K562 (cell line): Measurements from ENCODE around the gene EPHB2. TPM values are rescaled to one million over a fixed set of nuclear protein-coding genes. Genes with fewer than 3 reads are reported as not detected.

Source experiments
- ATAC-seq: fragments of 200-7000 bp; cut with Tn5 transposase; 3 replicates; pipeline ENCODE4 v1.9.1; 2020; ENCODE audit warnings: moderate library complexity
- BruUV-seq: library from RNA; stranded (reverse); fragments of 400-500 nt; replicated peaks from 2 replicates; lab custom pipeline; 2021; lab: Mats Ljungman, UMichigan
- CTCF ChIA-PET: fragments of 300-600 bp; formaldehyde crosslinking; extraction: SDS; loops from one replicate; lab custom pipeline; 2021; ENCODE audit warnings: low intra/inter-chr PET ratio; lab: Yijun Ruan, JAX
- POLR2A ChIA-PET: fragments of 300-600, 350-650 bp; sonication (Branson Sonifier 250); formaldehyde crosslinking; extraction: SDS; loops from one replicate; lab custom pipeline; 2021; ENCODE audit warnings: antibody characterized with exemption, inconsistent platforms; lab: Yijun Ruan, JAX
- DNase-seq, 4 experiments: peaks; one replicate each; pipeline versions ENCODE4 v3.0.0 to v3.0.0-alpha.2; 2011 to 2018; ENCODE audit warnings: low spot score in 3 of 4, mixed read lengths in 3 of 4; ENCODE audit errors: extremely low read depth in 1 of 4
- FAIRE-seq: peaks from 2 replicates; lab custom pipeline; 2011; peaks lifted over from hg19 to GRCh38; lab: Jason Lieb, UNC
- H2AFZ ChIP-seq: 2 replicates; pipeline ENCODE4 v1.6.0; 2011; ENCODE audit warnings: low read depth, low read length, control low read depth, inconsistent platforms
- H3K27ac ChIP-seq: fragments of 200-600 bp; 3 replicates; pipeline ENCODE4 v1.8.0; 2011; ENCODE audit warnings: low read depth, mild to moderate bottlenecking, control low read depth, inconsistent platforms, low read length, moderate library complexity, mixed read lengths; ENCODE audit errors: extremely low read depth
- H3K27me3 ChIP-seq, 2 experiments: fragments of 300-600 bp in 1 of 2; 2 replicates in 1 of 2; 3 replicates in 1 of 2; pipeline versions ENCODE4 v1.6.0 to v1.8.0; 2011; ENCODE audit warnings: inconsistent platforms in 2 of 2, low read length in 2 of 2, mild to moderate bottlenecking in 1 of 2, mixed read lengths in 1 of 2, moderate library complexity in 1 of 2; ENCODE audit not compliant: control insufficient read depth in 2 of 2, insufficient read depth in 2 of 2
- H3K36me3 ChIP-seq: fragments of 300-600 bp; 3 replicates; pipeline ENCODE4 v1.8.0; 2011; ENCODE audit warnings: mild to moderate bottlenecking, low read length, inconsistent platforms; ENCODE audit not compliant: control insufficient read depth, insufficient read depth
- H3K4me1 ChIP-seq, 2 experiments: fragments of 200-600 bp in 1 of 2; replicated peaks in 1 of 2; 2 replicates in 1 of 2; 3 replicates in 1 of 2; pipeline versions ENCODE4 v1.5.1 to v1.8.0; 2011; ENCODE audit warnings: inconsistent platforms in 2 of 2, low read length in 2 of 2, mild to moderate bottlenecking in 1 of 2, mixed read lengths in 1 of 2, moderate library complexity in 1 of 2; ENCODE audit not compliant: control insufficient read depth in 2 of 2, insufficient read depth in 2 of 2
- H3K4me2 ChIP-seq: 2 replicates; pipeline ENCODE4 v1.6.1; 2011; ENCODE audit warnings: low read length, control low read depth, inconsistent platforms, mixed read lengths; ENCODE audit not compliant: insufficient read depth
- H3K4me3 ChIP-seq: fragments of 200-600 bp; sonication (generic), shearing (Covaris generic); 2 replicates; pipeline ENCODE4 v1.5.1; 2016; ENCODE audit warnings: control low read depth, inconsistent platforms
- H3K79me2 ChIP-seq: fragments of 200-600 bp; 3 replicates; pipeline ENCODE4 v1.8.0; 2011; ENCODE audit warnings: low read length, inconsistent platforms; ENCODE audit not compliant: control insufficient read depth, insufficient read depth
- H3K9ac ChIP-seq, 2 experiments: 2 replicates each; pipeline versions ENCODE4 v1.6.0 to v1.6.1; 2011; ENCODE audit warnings: low read depth in 2 of 2, low read length in 2 of 2, control low read depth in 1 of 2, inconsistent platforms in 1 of 2, mild to moderate bottlenecking in 1 of 2, mixed read lengths in 1 of 2; ENCODE audit not compliant: insufficient read depth in 1 of 2
- H3K9me1 ChIP-seq: one replicate; pipeline ENCODE4 v1.6.0; 2011; ENCODE audit warnings: inconsistent platforms, mild to moderate bottlenecking, low read length, moderate library complexity; ENCODE audit not compliant: control insufficient read depth, insufficient read depth
- H3K9me3 ChIP-seq: replicated peaks from 2 replicates; pipeline ENCODE4 v1.5.1; 2011; ENCODE audit warnings: low read depth, low read length, inconsistent platforms; ENCODE audit not compliant: control insufficient read depth, insufficient read depth
- H4K20me1 ChIP-seq: replicated peaks from 2 replicates; pipeline ENCODE4 v1.6.1; 2011; ENCODE audit warnings: low read length, inconsistent platforms, mixed read lengths; ENCODE audit not compliant: control insufficient read depth, insufficient read depth
- CCAR2 ChIP-seq: fragments of 200-400 bp; formaldehyde crosslinking; IDR thresholded peaks from 2 replicates; pipeline ENCODE4 v1.6.1; 2017; ENCODE audit warnings: mild to moderate bottlenecking, low read depth, low read length
- POLR2G ChIP-seq: fragments of 200-400 bp; formaldehyde crosslinking; IDR thresholded peaks from 2 replicates; pipeline ENCODE4 v1.6.1; 2017; ENCODE audit warnings: low read depth, mild to moderate bottlenecking, antibody characterized with exemption, low read length, moderate library complexity
- ZNF140 ChIP-seq: fragments of 250-450 bp; sonication (Bioruptor Pico); IDR thresholded peaks from 2 replicates; pipeline ENCODE4 v1.8.0; 2021; ENCODE audit warnings: moderate library complexity, mild to moderate bottlenecking, inconsistent platforms
- ZNF431 ChIP-seq: sonication (generic); formaldehyde crosslinking; IDR thresholded peaks from 2 replicates; pipeline ENCODE4 v1.8.0; 2022; ENCODE audit warnings: mild to moderate bottlenecking, missing genetic modification reagents
- WGBS: fragments of 100-300 bp; shearing (Covaris generic); methylation state at CpG from one replicate; pipeline ENCODE4 v1.1.6; 2016; ENCODE audit warnings: low coverage, mixed read lengths; ENCODE audit not compliant: insufficient coverage; ENCODE audit errors: missing lambda C conversion rate; 5-methylcytosine and 5-hydroxymethylcytosine counted together
- in situ Hi-C: fragments of 300-500 bp; cut with MboI; formaldehyde crosslinking; loops from 4 replicates; pipeline ENCODE4 v1.15.0; 2018; ENCODE audit warnings: inconsistent platforms, mixed read lengths
- intact Hi-C: fragments of 100-400 bp; cut with micrococcal nuclease; formaldehyde crosslinking; loops from 2 replicates; pipeline ENCODE4 v1.14.2; 2022
- polyA plus RNA-seq, 8 experiments: library from polyadenylated mRNA; depleted of rRNA in 4 of 8; stranded (reverse) in 5 of 8; unstranded in 3 of 8; fragments of >200 nt; fragmentation: Nextera tagmentation in 2 of 8; fragmentation: Illumina TruSeq in 1 of 8; extraction: Ambion mirVana in 2 of 8; extraction: Trizol in 1 of 8; gene quantifications; 2 replicates each; pipeline versions ENCODE4 v1.2.1 to v1.2.3, GENCODE V29; 2011 to 2014; ENCODE audit warnings: inconsistent platforms in 1 of 8, missing spikeins in 1 of 8
- total RNA-seq, 7 experiments: library from RNA; depleted of rRNA in 6 of 7; stranded (reverse); fragments of >200 nt in 6 of 7; fragmentation: Illumina TruSeq in 2 of 7; extraction: Trizol in 2 of 7; gene quantifications; 2 replicates each; pipeline versions ENCODE4 v1.2.1 to v1.2.3, GENCODE V29; 2011 to 2021; ENCODE audit warnings: low replicate concordance in 1 of 7
- TF ChIP-seq, protein P1 (sequence below): fragments of 450-650 bp; IDR thresholded peaks from 2 replicates; pipeline ENCODE4 v1.6.1; 2016; ENCODE audit warnings: missing biosample characterization, missing genetic modification characterization
- TF ChIP-seq, protein P2 (sequence below): fragments of 450-650 bp; formaldehyde crosslinking; IDR thresholded peaks from 2 replicates; pipeline ENCODE4 v1.4.0; 2020; ENCODE audit warnings: mild to moderate bottlenecking, mixed read lengths
- TF ChIP-seq, protein P3 (sequence below): IDR thresholded peaks from 3 replicates; pipeline ENCODE4 v1.6.1; 2011; ENCODE audit warnings: borderline replicate concordance, mild to moderate bottlenecking; ENCODE audit not compliant: insufficient read length, insufficient read depth
- TF ChIP-seq, protein P4 (sequence below): sonication (generic); formaldehyde crosslinking; IDR thresholded peaks from 2 replicates; pipeline ENCODE4 v1.8.0; 2023; ENCODE audit warnings: mild to moderate bottlenecking, missing genetic modification reagents
- TF ChIP-seq, protein P5 (sequence below): fragments of 250-450 bp; sonication (Bioruptor Pico); IDR thresholded peaks from 2 replicates; pipeline ENCODE4 v1.5.1; 2021; ENCODE audit warnings: mild to moderate bottlenecking

Gene EPHB2
- total and polyA plus RNA-seq, 9 of the 15 experiments (the other 6 are each of a cell fraction or from before 2014, with no cell fraction given) = not detected

DNA sequence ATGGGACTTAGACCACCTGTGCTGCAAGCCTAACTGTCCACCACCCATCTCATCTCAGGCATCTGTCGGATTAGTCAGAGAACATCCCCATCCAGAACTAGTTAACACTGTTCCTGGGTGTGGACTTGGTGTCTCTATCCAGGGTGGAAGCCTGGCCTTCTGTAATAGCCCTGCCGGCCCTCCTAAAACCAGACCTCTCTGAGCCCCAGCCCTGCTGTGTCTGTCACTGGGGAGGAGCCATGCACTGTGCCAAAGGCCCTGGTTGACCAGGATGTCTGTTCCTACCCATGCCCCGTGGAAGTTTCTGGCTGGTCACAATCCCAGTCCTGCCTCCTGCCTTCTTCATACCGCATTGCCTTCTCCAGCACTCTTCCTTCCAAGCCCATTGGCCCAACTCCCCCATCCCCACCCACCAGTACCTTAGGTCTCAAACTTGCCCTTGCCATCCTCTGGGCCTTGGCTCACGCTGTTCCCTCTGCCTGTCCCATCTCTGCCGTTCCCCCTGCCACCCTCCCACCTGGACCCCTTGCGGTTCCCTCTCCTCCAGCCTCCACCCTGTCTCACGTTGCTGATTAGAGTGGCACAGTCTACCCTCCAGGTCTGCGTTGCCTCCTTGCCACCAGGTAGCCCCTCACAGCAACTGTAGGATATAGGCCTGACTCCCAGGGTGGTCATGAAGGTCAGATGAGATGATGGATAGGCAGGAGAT, 105.6 kb downstream of the EPHB2 start:
- 3% methylated on average over 9 of the region's 9 CpGs for WGBS
- no TSS peak for BruUV-seq
- H3K9ac ChIP-seq = no peak overlapping the region
- TF ChIP-seq CCAR2 (no peak), ZNF431 (CRISPR knock-in tag) (no peak), POLR2G (no peak), ZNF140 (CRISPR knock-in tag) (no peak)
- TF ChIP-seq, protein P1, sequence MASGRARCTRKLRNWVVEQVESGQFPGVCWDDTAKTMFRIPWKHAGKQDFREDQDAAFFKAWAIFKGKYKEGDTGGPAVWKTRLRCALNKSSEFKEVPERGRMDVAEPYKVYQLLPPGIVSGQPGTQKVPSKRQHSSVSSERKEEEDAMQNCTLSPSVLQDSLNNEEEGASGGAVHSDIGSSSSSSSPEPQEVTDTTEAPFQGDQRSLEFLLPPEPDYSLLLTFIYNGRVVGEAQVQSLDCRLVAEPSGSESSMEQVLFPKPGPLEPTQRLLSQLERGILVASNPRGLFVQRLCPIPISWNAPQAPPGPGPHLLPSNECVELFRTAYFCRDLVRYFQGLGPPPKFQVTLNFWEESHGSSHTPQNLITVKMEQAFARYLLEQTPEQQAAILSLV (tag) = no peak
- TF ChIP-seq, protein P2, sequence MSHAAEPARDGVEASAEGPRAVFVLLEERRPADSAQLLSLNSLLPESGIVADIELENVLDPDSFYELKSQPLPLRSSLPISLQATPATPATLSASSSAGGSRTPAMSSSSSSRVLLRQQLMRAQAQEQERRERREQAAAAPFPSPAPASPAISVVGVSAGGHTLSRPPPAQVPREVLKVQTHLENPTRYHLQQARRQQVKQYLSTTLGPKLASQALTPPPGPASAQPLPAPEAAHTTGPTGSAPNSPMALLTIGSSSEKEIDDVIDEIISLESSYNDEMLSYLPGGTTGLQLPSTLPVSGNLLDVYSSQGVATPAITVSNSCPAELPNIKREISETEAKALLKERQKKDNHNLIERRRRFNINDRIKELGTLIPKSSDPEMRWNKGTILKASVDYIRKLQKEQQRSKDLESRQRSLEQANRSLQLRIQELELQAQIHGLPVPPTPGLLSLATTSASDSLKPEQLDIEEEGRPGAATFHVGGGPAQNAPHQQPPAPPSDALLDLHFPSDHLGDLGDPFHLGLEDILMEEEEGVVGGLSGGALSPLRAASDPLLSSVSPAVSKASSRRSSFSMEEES (CRISPR knock-in tag) = no peak
- TF ChIP-seq, protein P3, sequence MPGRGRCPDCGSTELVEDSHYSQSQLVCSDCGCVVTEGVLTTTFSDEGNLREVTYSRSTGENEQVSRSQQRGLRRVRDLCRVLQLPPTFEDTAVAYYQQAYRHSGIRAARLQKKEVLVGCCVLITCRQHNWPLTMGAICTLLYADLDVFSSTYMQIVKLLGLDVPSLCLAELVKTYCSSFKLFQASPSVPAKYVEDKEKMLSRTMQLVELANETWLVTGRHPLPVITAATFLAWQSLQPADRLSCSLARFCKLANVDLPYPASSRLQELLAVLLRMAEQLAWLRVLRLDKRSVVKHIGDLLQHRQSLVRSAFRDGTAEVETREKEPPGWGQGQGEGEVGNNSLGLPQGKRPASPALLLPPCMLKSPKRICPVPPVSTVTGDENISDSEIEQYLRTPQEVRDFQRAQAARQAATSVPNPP = no peak
- TF ChIP-seq, protein P4, sequence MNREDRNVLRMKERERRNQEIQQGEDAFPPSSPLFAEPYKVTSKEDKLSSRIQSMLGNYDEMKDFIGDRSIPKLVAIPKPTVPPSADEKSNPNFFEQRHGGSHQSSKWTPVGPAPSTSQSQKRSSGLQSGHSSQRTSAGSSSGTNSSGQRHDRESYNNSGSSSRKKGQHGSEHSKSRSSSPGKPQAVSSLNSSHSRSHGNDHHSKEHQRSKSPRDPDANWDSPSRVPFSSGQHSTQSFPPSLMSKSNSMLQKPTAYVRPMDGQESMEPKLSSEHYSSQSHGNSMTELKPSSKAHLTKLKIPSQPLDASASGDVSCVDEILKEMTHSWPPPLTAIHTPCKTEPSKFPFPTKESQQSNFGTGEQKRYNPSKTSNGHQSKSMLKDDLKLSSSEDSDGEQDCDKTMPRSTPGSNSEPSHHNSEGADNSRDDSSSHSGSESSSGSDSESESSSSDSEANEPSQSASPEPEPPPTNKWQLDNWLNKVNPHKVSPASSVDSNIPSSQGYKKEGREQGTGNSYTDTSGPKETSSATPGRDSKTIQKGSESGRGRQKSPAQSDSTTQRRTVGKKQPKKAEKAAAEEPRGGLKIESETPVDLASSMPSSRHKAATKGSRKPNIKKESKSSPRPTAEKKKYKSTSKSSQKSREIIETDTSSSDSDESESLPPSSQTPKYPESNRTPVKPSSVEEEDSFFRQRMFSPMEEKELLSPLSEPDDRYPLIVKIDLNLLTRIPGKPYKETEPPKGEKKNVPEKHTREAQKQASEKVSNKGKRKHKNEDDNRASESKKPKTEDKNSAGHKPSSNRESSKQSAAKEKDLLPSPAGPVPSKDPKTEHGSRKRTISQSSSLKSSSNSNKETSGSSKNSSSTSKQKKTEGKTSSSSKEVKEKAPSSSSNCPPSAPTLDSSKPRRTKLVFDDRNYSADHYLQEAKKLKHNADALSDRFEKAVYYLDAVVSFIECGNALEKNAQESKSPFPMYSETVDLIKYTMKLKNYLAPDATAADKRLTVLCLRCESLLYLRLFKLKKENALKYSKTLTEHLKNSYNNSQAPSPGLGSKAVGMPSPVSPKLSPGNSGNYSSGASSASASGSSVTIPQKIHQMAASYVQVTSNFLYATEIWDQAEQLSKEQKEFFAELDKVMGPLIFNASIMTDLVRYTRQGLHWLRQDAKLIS (CRISPR knock-in tag) = no peak
- TF ChIP-seq, protein P5, sequence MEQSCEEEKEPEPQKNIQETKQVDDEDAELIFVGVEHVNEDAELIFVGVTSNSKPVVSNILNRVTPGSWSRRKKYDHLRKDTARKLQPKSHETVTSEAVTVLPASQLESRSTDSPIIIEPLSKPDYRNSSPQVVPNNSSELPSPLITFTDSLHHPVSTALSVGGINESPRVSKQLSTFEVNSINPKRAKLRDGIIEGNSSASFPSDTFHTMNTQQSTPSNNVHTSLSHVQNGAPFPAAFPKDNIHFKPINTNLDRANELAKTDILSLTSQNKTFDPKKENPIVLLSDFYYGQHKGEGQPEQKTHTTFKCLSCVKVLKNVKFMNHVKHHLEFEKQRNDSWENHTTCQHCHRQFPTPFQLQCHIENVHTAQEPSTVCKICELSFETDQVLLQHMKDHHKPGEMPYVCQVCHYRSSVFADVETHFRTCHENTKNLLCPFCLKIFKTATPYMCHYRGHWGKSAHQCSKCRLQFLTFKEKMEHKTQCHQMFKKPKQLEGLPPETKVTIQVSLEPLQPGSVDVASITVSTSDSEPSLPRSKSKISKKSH (CRISPR knock-in tag) = no peak

More for the DNA sequence above, 105.6 kb downstream of the EPHB2 start:
- Histone ChIP-seq H3K4me1 (peaks cover 0 to 3% of the 10 kb centered on the region in 2 experiments; a peak in 1 of 5 replicates), H3K27me3 (peaks cover 2 to 21% of the 10 kb centered on the region in 2 experiments; a peak in 4 of 5 replicates), H3K9me1 (no peaks in the 10 kb centered on the region), H4K20me1 (peaks cover 9% of the 10 kb centered on the region), H3K36me3 (no peaks in the 10 kb centered on the region), H3K79me2 (no peaks in the 10 kb centered on the region), H3K27ac (no peak overlapping the region), H3K9me3 (no peaks in the 10 kb centered on the region), H3K4me3 (no peak overlapping the region), H3K4me2 (no peak overlapping the region), H2AFZ (no peak overlapping the region)
- DNase-seq = no peak
- no peak for ATAC-seq
- POLR2A ChIA-PET = no interaction called here
- intact Hi-C loops (no loop called here), in situ Hi-C loops (no loop called here)
- CTCF ChIA-PET = interaction anchor here (0.5 kb wide), 1 partner anchor 678 kb away, joined by 6 read pairs; no protein-coding TSS in a partner anchor
- FAIRE-seq = no peak
